Stomach smooth muscle (tissue), 2 donors: ENCODE measurements around the gene PIK3R1.

Source experiments
- H3K27ac ChIP-seq: one replicate; pipeline ENCODE4 v1.7.0; 2013; ENCODE audit warnings: mild to moderate bottlenecking, low read length, inconsistent platforms
- H3K27me3 ChIP-seq, 2 donors: one replicate each; pipeline ENCODE4 v1.7.0; 2013; ENCODE audit warnings: low read length in 2 of 2; ENCODE audit not compliant: insufficient read depth in 2 of 2, control insufficient read depth in 1 of 2
- H3K36me3 ChIP-seq, 2 donors: one replicate each; pipeline ENCODE4 v1.7.0; 2013; ENCODE audit warnings: low read length in 2 of 2; ENCODE audit not compliant: control insufficient read depth in 2 of 2, insufficient read depth in 2 of 2
- H3K4me1 ChIP-seq: one replicate; pipeline ENCODE4 v1.7.0; 2013; ENCODE audit warnings: low read length; ENCODE audit not compliant: control insufficient read depth, insufficient read depth
- H3K4me3 ChIP-seq, 2 donors: one replicate each; pipeline ENCODE4 v1.7.0; 2013; ENCODE audit warnings: low read length in 2 of 2
- H3K9ac ChIP-seq, 2 donors: one replicate each; pipeline ENCODE4 v1.7.0; 2013; ENCODE audit warnings: low read length in 2 of 2, mild to moderate bottlenecking in 1 of 2
- H3K9me3 ChIP-seq, 2 donors: one replicate each; pipeline ENCODE4 v1.7.0; 2013; ENCODE audit warnings: low read length in 2 of 2; ENCODE audit not compliant: control insufficient read depth in 2 of 2
- donor health status: healthy.
- donor health status: Pancreatic carcinoma.

The PIK3R1 gene

DNA sequence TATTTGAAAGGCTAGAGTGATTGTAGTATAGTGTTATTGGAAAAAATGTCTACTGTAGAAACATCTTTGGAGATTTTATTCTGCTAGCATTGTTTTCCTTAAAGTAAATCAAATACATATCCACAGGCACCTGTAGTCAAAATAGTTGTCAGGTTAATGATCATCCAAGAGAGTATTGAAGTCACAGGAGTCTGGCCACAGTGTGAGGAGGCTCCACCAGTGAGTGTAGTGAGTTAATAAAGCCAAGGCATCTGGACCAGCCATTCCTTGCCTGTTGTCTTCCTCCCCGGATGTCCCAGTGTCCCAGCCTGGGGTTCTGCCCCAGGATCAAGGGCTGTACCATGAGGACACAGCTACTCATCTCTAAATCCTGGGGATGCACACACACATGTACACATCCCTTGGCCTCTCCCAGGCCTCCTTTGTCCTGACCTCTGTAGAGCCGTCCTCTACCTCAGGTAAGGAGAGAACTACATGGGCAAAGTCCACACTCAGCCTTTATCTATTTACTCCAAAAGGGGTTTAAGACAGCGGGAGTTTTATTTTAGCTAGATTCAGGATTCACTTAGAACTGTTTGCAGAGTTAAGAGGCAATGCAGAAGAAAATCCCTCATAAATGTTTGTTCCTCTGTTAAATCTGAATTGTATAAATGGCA is 3.7 kb downstream of the PIK3R1 start:
- H3K9ac ChIP-seq: no peak overlapping the region
- peak overlapping the region; percentile 31 for H3K27ac ChIP-seq
- peaks cover 0 to 3% of the 10 kb centered on the region in 2 donors for H3K36me3 ChIP-seq
- peak overlapping the region; percentile 54 to 97 for H3K4me3 ChIP-seq
- peaks cover 33% of the 10 kb centered on the region for H3K4me1 ChIP-seq
- no peaks in the 10 kb centered on the region for H3K27me3 ChIP-seq
- no peaks in the 10 kb centered on the region for H3K9me3 ChIP-seq

DNA sequence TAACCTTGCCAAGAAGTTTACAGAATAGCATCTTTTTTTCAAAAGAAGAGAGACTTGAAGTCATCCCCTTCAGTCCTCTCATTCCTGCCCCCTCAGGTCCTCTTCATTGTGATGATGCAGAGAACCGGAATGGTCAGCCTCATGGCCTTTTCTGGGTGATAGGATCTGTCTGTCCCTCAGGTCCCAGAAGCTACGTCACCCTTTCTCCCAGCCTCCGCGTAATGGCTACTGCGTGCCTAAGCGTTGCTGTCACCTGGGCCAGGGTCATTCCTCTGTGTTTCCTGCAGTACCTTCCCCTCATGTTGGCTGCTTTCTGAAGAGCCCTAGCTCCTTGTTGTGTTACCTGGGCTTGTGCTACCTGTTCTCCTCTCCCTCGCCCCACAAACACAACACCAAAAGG is 4.7 kb downstream of the PIK3R1 start:
- Histone ChIP-seq H3K4me1 (peaks cover 39% of the 10 kb centered on the region), H3K27ac (no peak overlapping the region)

DNA sequence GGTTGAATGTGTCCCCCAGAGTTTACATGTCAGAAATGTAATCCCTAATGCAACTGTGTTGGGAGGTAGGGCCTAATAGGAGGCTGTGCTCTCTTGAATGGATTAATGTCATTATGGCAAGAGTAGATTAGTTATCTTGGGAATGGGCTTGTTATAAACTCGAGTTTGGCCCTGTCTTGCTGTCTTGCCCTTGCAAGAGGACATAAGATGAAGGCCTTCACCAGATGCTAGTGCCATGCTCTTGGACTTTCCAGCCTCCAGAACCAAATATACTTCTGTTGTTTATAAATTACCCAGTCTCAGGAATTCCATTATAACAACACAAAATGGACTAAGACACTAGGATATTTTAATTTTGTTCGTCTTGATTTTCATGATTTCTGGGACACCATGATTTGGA is 5.4 kb downstream of the PIK3R1 start:
- Histone ChIP-seq H3K27ac (no peak overlapping the region), H3K27me3 (no peaks in the 10 kb centered on the region), H3K4me1 (peaks cover 45% of the 10 kb centered on the region), H3K9me3 (no peaks in the 10 kb centered on the region), H3K9ac (no peak overlapping the region), H3K36me3 (peaks cover 0 to 7% of the 10 kb centered on the region in 2 donors), H3K4me3 (no peak overlapping the region)

More for the DNA sequence above, 4.7 kb downstream of the PIK3R1 start:
- H3K4me3 ChIP-seq: peak overlapping the region in 1 of 2 donors; percentile 44
- H3K36me3 ChIP-seq: peaks cover 0 to 3% of the 10 kb centered on the region in 2 donors
- no peaks in the 10 kb centered on the region for H3K9me3 ChIP-seq
- no peaks in the 10 kb centered on the region for H3K27me3 ChIP-seq
- H3K9ac ChIP-seq: no peak overlapping the region

DNA sequence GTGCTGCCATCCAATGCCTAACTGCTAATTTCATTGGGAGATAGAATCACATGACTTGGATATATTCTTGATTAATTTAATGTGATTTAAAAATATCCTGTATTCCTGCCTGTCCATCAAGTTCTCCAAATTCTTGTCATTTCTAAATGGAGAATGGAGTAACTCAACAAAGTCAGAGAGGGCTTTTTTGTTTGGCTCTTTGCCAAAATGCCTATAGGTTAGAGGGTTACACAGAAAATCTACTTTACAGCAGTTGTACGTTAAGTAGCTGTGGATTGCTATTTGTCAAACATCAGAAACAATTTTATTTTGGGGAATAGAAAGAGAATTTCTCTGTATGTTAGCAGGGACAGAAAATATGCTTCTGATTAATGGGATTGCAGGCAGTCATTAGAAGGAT is 5.9 kb downstream of the PIK3R1 start:
- H3K4me1 ChIP-seq: peaks cover 51% of the 10 kb centered on the region
- peaks cover 5 to 13% of the 10 kb centered on the region in 2 donors for H3K36me3 ChIP-seq
- H3K27me3 ChIP-seq: no peaks in the 10 kb centered on the region
- H3K9me3 ChIP-seq: no peaks in the 10 kb centered on the region
- no peak overlapping the region for H3K27ac ChIP-seq
- H3K4me3 ChIP-seq: no peak overlapping the region
- H3K9ac ChIP-seq: no peak overlapping the region

DNA sequence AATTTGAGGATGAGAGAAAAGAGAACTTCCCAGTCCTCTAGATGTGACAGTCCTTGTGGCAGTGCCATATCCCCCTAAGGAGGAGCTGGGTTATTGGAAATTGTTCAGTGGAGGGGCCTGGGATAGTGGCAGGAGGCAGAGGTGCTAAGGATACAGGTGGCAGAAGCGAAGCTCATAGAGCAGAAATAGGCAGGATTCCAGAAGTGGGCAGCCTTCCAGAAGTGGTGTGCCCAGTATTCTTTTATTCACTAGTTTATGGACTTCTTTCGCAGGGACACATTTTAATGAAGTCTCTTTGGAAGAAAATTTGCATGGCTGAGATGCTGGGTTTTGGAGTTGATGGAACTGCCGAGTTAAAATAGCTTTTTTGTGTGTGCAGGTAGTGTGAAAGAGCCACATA is 6.8 kb downstream of the PIK3R1 start:
- no peaks in the 10 kb centered on the region for H3K9me3 ChIP-seq
- H3K4me1 ChIP-seq: peaks cover 51% of the 10 kb centered on the region
- no peaks in the 10 kb centered on the region for H3K27me3 ChIP-seq
- H3K9ac ChIP-seq: no peak overlapping the region
- no peak overlapping the region for H3K4me3 ChIP-seq
- H3K27ac ChIP-seq: no peak overlapping the region
- peaks cover 12 to 17% of the 10 kb centered on the region in 2 donors for H3K36me3 ChIP-seq

DNA sequence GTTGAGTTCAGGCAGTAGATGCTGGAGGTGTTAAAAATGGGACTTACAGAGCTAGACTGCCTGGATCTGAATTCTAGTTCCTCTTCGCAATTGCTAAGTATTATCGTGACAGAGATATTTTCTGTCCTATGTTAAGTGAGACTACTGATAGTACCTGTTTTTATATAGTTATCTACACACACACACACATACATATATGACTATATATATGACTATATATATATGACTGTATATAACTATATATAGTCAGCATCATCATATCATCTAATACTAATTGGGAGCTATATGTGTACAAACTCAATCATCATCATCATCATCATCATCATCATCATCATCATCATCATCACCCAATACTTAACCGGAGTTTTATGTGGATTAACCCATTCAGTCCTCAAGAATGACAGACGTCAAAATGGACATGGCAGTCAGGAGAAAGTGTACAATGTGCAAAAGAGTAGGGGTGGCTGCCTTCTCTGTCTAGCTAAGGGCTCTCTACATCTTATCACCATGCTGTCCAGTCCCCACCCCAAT is 7.3 kb downstream of the PIK3R1 start:
- Histone ChIP-seq H3K4me1 (peaks cover 51% of the 10 kb centered on the region), H3K27ac (no peak overlapping the region), H3K9me3 (no peaks in the 10 kb centered on the region), H3K4me3 (no peak overlapping the region), H3K9ac (no peak overlapping the region), H3K27me3 (no peaks in the 10 kb centered on the region), H3K36me3 (peaks cover 12 to 23% of the 10 kb centered on the region in 2 donors)

DNA sequence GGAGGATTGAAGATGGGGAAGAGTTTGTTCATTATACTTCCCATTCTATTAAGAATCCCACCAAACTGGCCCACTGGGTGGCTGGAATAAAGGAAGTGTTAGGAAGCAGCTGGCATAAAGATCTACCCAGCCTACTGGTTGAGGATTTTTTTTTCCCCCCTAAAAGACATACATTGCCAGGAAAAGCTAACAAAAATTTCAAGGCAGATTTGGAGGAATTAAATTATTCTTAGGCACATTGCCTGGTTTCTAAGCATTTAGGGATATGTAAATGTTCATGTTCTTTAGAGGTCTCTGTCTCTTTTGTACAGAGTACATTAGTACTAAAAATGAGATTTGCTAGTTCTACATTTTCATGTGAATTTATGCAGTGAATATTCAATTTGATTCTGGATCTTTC is 8.3 kb downstream of the PIK3R1 start:
- Histone ChIP-seq H3K9me3 (no peaks in the 10 kb centered on the region), H3K4me3 (no peak overlapping the region)

DNA sequence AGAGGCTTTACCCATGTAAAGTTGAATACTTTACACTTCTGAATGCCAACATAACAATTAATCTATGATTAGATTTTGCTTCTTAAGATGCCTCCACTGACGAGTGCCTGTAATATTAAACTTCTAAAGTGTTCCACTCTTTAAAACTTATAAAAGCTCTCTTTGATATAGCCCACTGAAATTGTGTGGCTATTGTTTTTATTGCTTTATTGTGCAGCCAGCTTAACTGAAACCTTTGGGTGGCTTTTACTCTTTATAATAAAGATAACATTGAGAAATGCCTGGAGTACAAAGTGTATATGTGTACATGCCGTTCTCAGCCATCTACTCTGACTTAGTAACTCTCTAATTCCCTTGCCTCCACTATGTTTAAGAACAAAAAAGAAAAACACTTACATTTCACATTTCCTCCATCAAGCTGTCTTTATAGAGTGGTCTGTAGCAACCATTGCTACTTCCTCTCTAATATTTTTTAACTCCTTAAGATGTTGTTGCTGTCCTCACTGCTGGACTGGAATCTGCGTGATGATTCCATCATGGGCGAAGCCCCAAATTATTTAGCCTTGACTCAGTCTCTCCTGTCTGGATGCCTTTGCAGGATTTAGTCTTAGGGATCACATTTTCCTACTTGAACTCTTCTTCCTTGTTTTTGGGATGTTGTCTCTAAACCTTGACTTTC is 9.1 kb downstream of the PIK3R1 start:
- H3K27ac ChIP-seq: no peak overlapping the region

More for the DNA sequence above, 8.3 kb downstream of the PIK3R1 start:
- Histone ChIP-seq H3K36me3 (peaks cover 12 to 25% of the 10 kb centered on the region in 2 donors), H3K4me1 (peaks cover 51% of the 10 kb centered on the region), H3K27ac (no peak overlapping the region), H3K9ac (no peak overlapping the region), H3K27me3 (no peaks in the 10 kb centered on the region)

DNA sequence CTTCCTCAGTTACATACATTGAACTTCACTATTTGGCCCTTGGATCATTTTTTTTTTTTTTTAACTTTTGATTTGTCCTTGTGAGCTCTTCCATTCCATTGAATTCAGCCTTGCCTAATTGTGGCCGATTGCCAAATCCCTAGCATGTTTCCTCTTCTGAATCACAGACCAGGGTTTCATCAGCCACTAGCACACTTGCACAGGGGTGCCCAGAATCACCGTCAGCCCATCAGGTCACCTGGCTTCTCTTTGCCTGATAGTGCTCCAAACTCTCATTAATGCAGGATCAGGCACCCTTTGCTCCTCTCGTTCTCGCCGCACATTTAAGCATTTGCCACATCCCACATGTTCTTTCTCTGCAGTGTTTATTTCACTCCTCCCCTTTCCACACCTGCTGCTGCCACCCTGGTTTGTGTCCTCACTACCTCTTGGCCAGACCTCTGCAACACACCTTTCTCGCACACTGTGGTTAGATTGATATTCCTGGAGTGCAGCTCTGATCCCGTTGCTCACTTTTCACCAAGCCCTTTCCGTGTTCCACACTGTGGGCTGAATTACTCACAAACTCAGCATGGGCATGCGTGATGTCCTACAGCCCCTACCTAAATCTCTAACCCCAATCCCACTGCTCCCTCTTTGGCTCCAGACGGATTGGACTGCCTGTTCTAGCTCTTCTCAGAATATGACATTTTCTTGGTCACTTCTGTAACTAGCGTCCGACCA is 9.8 kb downstream of the PIK3R1 start:
- no peaks in the 10 kb centered on the region for H3K9me3 ChIP-seq
- H3K27me3 ChIP-seq: no peaks in the 10 kb centered on the region
- H3K9ac ChIP-seq: no peak overlapping the region
- H3K4me1 ChIP-seq: peaks cover 41% of the 10 kb centered on the region
- peak overlapping the region in 1 of 2 donors; percentile 44 for H3K4me3 ChIP-seq
- H3K27ac ChIP-seq: no peak overlapping the region
- peaks cover 12 to 25% of the 10 kb centered on the region in 2 donors for H3K36me3 ChIP-seq

More for the DNA sequence above, 9.1 kb downstream of the PIK3R1 start:
- Histone ChIP-seq H3K36me3 (peaks cover 12 to 25% of the 10 kb centered on the region in 2 donors), H3K4me1 (peaks cover 45% of the 10 kb centered on the region), H3K9me3 (no peaks in the 10 kb centered on the region), H3K9ac (no peak overlapping the region), H3K4me3 (peak overlapping the region in 1 of 2 donors; percentile 44), H3K27me3 (no peaks in the 10 kb centered on the region)

DNA sequence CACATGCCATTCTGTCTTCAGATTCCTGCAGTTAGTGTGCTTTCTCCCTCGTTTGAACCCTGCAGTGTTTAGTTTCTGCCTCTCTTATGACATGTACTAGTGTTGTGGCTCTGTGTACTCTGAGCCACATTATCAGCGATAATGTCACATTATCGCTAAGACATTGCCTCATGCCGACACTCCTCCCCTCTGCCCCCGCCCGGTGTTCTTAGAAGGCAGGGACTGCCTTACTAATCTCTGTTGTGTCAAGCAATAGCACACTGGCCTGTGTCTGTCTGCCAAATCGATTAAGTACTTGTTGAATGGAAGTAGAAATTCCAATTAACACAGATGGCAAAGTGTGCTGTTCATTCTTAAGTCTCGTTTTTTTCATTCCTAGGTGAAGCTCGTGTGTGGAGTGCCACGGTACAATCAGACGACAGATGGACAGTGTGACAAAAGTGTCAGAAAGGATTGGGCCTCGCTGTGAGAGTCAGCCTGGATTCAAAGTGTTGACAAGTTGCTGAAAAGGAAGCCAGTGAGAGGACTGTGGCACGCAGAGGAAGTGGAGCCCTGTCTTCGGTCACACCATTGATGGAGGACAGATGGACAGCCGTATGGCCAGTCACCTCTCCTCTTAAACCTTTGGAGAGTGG is 10.5 kb downstream of the PIK3R1 start:
- Histone ChIP-seq H3K27ac (no peak overlapping the region), H3K4me3 (peak overlapping the region in 1 of 2 donors; percentile 44), H3K36me3 (peaks cover 12 to 23% of the 10 kb centered on the region in 2 donors), H3K27me3 (no peaks in the 10 kb centered on the region), H3K9ac (no peak overlapping the region), H3K9me3 (no peaks in the 10 kb centered on the region), H3K4me1 (peaks cover 43% of the 10 kb centered on the region)
